Calu3 (cell line): ENCODE results near the gene LOXL3. TPM values are rescaled to one million over a fixed set of nuclear protein-coding genes. Genes with fewer than 3 reads are reported as not detected.

Source experiments
- BruUV-seq: library from RNA; stranded (reverse); fragments of 400-500 nt; replicated peaks from 2 replicates; lab custom pipeline; 2021; lab: Mats Ljungman, UMichigan
- CTCF ChIA-PET: fragments of 300-600 bp; sonication (Branson Sonifier 250); formaldehyde crosslinking; loops from one replicate; lab custom pipeline; 2022; ENCODE audit warnings: antibody characterized with exemption; lab: Charles Lee
- DNase-seq: peaks from one replicate; pipeline ENCODE4 v3.0.0; 2022
- H3K27ac Mint-ChIP-seq: one replicate; pipeline ENCODE4 v1.8.0; 2022; ENCODE audit warnings: mixed read lengths; ENCODE audit not compliant: unreplicated experiment
- H3K27me3 Mint-ChIP-seq: one replicate; pipeline ENCODE4 v1.8.0; 2022; ENCODE audit warnings: mixed read lengths; ENCODE audit not compliant: unreplicated experiment
- H3K36me3 Mint-ChIP-seq: one replicate; pipeline ENCODE4 v1.8.0; 2022; ENCODE audit warnings: mild to moderate bottlenecking, moderate library complexity, mixed read lengths; ENCODE audit not compliant: insufficient read depth, unreplicated experiment
- H3K4me1 Mint-ChIP-seq: one replicate; pipeline ENCODE4 v1.8.0; 2022; ENCODE audit warnings: mild to moderate bottlenecking, low read depth, mixed read lengths; ENCODE audit not compliant: unreplicated experiment
- H3K4me3 Mint-ChIP-seq: one replicate; pipeline ENCODE4 v1.8.0; 2022; ENCODE audit warnings: mild to moderate bottlenecking, low read depth, moderate library complexity, mixed read lengths; ENCODE audit not compliant: unreplicated experiment
- H3K9me3 Mint-ChIP-seq: one replicate; pipeline ENCODE4 v1.8.0; 2022; ENCODE audit warnings: low read depth, mixed read lengths; ENCODE audit not compliant: unreplicated experiment
- CTCF ChIP-seq: fragments of 200-600 bp; IDR thresholded peaks from one replicate; pipeline ENCODE4 v1.8.0; 2022; ENCODE audit warnings: antibody characterized with exemption; ENCODE audit not compliant: unreplicated experiment
- intact Hi-C: fragments of 100-400 bp; cut with micrococcal nuclease; formaldehyde crosslinking; loops from one replicate; pipeline ENCODE4 v1.10.0; 2022; ENCODE audit not compliant: unreplicated experiment
- total RNA-seq: library from RNA; stranded (reverse); gene quantifications from 2 replicates; pipeline ENCODE4 v1.2.3, GENCODE V29; 2022

The LOXL3 gene
- total RNA-seq, 1 experiment from 2014 or later, result 1.2 TPM

- no TSS peak for BruUV-seq
- no peak overlapping the region for H3K27ac Mint-ChIP-seq
Observed at GRCh38 chr2:74587664-74588277, 34.0 kb upstream of the LOXL3 start.

GRCh38 chr2:74585406-74586185, 31.9 kb upstream of the LOXL3 start:
- no peak for DNase-seq
- CTCF ChIA-PET, result interaction anchor here (0.5 to 1.3 kb wide), 3 partner anchors 10 to 114 kb away, joined by 3 read pairs; partner anchors contain the start of genes CCDC142 and TTC31

More at GRCh38 chr2:74587664-74588277, 34.0 kb upstream of the LOXL3 start:
- CTCF ChIA-PET, result interaction anchor here (0.6 to 1.5 kb wide), 3 partner anchors 34 to 105 kb away, joined by 3 to 8 read pairs (median 6); partner anchors contain the start of genes CCDC142, LOXL3 and TTC31
- no peaks in the 10 kb centered on the region for H3K9me3 Mint-ChIP-seq
- peak; percentile 59 for DNase-seq
- peaks cover 21% of the 10 kb centered on the region for H3K27me3 Mint-ChIP-seq
- intact Hi-C loops, result loop anchor here (1.0 to 10.0 kb wide), 3 partner anchors 43 to 333 kb away; partner anchors contain the start of gene TTC31
- peaks cover 7% of the 10 kb centered on the region for H3K4me1 Mint-ChIP-seq
- no peaks in the 10 kb centered on the region for H3K36me3 Mint-ChIP-seq
- H3K4me3 Mint-ChIP-seq, result no peak overlapping the region
- peak; percentile 27 for TF ChIP-seq CTCF

GRCh38 chr2:74584088-74584645, 30.4 kb upstream of the LOXL3 start:
- intact Hi-C loops, result loop anchor here (10.0 kb wide), 1 partner anchor 329 kb away; no protein-coding TSS in a partner anchor
- TF ChIP-seq CTCF, result no peak
- Mint-ChIP-seq H3K27ac (no peak overlapping the region), H3K36me3 (no peaks in the 10 kb centered on the region), H3K27me3 (peaks cover 10% of the 10 kb centered on the region), H3K4me3 (no peak overlapping the region), H3K4me1 (peaks cover 7% of the 10 kb centered on the region), H3K9me3 (no peaks in the 10 kb centered on the region)
- no peak for DNase-seq
- CTCF ChIA-PET, result interaction anchor here (0.6 to 1.4 kb wide), 2 partner anchors 52 to 55 kb away, joined by 3 to 5 read pairs; no protein-coding TSS in a partner anchor
- BruUV-seq, result no TSS peak

More at GRCh38 chr2:74585406-74586185, 31.9 kb upstream of the LOXL3 start:
- Mint-ChIP-seq H3K9me3 (no peaks in the 10 kb centered on the region), H3K27ac (no peak overlapping the region), H3K36me3 (no peaks in the 10 kb centered on the region), H3K4me3 (no peak overlapping the region), H3K27me3 (peaks cover 16% of the 10 kb centered on the region), H3K4me1 (peaks cover 7% of the 10 kb centered on the region)
- no peak for TF ChIP-seq CTCF
- no TSS peak for BruUV-seq
- intact Hi-C loops, result loop anchor here (2.0 to 10.0 kb wide), 2 partner anchors 41 to 331 kb away; no protein-coding TSS in a partner anchor

GRCh38 chr2:74583504-74583903, 29.8 kb upstream of the LOXL3 start:
- Mint-ChIP-seq H3K36me3 (no peaks in the 10 kb centered on the region), H3K27me3 (peaks cover 4% of the 10 kb centered on the region), H3K27ac (no peak overlapping the region), H3K4me1 (peaks cover 7% of the 10 kb centered on the region), H3K9me3 (no peaks in the 10 kb centered on the region), H3K4me3 (no peak overlapping the region)
- no peak for TF ChIP-seq CTCF
- no peak for DNase-seq
- no TSS peak for BruUV-seq
- intact Hi-C loops, result loop anchor here (10.0 kb wide), 1 partner anchor 329 kb away; no protein-coding TSS in a partner anchor
- CTCF ChIA-PET, result interaction anchor here (0.7 to 1.4 kb wide), 3 partner anchors 9 to 70 kb away, joined by 3 to 5 read pairs (median 3); no protein-coding TSS in a partner anchor
